GM20431 (cell line): Measurements from ENCODE around the gene KIFC1.
"Not testable (repeated sequence)": the region's sequence is repeated elsewhere in the genome, so short reads cannot be mapped to it uniquely, and the experiment has no call there.

Experiments
- in situ Hi-C: fragments of 300-500 bp; cut with MseI, MboI; formaldehyde crosslinking; loops from one replicate; pipeline ENCODE4 v1.15.0; 2020; ENCODE audit warnings: low sequenced_read_pairs; ENCODE audit not compliant: unreplicated experiment

The KIFC1 gene

DNA sequence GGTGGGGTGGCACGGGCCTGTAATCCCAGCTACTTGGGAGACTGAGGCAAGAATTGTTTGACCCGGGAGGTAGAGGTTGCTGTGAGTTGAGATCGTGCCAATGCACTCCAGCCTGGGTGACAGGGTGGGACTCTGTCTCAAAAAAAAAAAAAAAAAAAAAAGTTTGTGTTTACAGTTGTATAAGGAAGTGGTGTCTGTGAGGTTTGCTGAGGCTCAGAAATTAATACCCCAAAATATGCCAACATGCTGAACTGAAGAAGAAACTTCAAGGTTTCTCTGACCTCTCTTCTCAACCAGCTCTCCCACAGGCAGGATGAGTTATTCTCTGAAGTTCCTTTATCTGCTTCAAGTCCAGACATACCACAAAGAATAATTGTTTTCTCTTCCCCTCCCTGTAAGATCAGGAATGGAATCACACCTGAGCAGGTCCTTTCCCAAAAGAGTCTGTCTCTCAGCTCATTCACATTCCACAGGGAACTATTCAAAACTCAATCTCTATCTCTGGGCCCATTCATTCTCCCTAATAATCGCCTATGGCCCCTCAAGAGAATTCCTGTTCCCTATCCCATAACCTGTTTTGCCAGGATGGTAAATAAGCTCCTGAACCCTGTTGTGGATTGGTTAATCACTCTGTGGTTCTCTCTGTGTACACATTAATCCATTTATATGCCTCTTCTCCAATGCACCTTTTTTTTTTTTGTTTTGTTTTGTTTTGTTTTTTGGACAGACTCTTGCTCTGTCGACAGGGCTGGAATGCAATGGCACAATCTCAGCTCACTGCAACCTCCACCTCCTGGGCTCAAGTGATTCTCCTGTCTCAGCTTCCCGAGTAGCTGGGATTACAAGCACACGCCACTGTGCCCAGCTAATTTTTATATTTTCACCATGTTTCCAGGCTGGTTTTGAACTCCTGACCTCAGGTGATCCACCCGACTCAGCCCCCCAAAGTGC lies 17.4 kb upstream of the KIFC1 start:
- in situ Hi-C loops: no loop called here

DNA sequence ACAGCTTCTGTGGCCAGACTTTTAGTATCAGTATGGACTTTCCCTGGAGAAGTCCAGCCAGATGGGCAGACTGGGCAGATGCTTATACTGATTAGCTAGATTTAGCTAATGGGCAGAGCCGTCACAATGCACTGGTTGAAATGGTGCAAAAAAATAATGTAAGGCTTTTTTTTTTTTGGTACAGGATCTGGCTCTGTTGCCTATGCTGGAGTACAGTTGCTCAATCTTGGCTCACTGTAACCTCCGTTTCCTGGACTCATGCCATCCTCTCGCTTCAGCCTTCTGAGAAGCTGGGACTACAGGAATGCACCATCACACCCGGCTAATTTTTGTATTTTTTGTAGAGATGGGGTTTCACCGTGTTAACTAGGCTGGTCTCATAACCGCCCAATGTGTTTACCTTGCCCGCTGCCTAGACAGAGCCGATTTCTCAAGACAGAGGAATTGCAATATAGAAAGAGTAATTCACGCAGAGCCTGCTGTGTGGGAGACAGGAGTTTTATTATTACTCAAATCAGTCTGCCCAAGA lies 16.4 kb upstream of the KIFC1 start:
- in situ Hi-C loops: no loop called here

DNA sequence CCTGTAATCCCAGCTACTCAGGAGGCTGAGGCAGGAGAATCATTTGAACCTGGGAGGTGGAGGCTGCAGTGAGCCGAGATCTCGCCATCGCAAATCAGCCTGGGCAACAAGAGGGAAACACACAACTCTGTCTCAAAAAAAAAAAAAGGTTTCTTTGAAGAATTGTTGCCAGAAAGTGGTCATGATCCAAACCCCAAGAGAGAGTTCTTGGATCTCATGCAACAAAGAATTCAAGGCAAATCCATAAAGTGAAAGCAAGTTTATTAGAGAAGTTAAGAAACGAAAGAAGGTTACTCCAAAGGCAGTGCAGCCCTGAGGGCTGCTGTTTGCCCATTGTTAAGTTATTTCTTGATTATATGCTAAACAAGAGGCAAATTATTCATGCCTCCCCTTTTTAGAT lies 14.5 kb upstream of the KIFC1 start:
- in situ Hi-C loops: no loop called here

DNA sequence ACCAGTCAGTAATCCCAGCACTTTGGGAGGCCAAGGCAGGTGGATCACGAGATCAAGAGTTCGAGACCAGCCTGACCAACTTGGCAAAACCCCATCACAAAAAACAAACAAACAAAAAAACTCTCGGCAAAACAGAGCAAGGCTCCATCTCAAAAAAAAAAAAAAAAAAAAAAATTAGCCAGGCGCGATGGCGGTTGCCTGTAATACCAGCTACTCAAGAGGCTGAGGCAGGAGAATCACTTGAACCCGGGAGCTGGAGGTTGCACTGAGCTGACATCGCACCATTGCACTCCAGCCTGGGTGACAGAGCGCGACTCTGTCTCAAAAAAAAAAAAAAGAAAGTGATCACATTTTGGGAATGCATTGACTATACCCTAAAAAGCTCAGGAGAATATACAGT lies 12.4 kb upstream of the KIFC1 start:
- in situ Hi-C loops: not testable (repeated sequence)

DNA sequence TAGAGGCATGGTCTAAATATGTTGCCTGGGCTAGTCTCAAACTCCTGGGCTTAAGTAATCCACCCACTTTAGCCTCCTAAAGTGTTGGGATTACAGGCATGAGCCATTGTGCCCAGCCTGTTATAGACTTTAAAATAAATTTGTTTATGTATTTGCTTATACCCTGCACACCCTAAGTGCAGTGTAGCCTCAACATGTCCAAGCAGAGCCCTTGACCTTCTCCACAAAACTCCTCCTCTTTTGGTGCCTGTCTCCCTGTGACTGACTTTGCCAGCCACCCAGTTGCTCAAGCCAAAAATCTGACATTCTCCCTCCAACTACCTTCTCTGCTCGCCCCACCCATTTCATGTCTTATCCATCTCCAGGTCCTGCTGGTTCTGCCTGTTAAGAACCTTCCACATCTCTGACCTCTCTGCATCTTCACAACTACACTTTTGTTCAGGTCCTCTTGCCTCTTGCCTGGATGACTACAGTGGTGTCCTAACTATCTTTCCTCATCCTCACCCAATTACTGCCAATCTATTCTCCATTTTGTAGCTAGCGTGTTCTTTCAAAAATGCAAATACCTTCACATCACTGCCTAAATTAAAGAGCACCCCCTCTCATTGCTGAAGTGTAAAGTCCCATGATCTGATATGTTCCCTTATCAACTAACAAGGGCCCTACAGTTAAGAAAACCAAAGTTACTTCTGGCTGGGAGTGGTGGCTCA lies 11.2 kb upstream of the KIFC1 start:
- in situ Hi-C loops: no loop called here

DNA sequence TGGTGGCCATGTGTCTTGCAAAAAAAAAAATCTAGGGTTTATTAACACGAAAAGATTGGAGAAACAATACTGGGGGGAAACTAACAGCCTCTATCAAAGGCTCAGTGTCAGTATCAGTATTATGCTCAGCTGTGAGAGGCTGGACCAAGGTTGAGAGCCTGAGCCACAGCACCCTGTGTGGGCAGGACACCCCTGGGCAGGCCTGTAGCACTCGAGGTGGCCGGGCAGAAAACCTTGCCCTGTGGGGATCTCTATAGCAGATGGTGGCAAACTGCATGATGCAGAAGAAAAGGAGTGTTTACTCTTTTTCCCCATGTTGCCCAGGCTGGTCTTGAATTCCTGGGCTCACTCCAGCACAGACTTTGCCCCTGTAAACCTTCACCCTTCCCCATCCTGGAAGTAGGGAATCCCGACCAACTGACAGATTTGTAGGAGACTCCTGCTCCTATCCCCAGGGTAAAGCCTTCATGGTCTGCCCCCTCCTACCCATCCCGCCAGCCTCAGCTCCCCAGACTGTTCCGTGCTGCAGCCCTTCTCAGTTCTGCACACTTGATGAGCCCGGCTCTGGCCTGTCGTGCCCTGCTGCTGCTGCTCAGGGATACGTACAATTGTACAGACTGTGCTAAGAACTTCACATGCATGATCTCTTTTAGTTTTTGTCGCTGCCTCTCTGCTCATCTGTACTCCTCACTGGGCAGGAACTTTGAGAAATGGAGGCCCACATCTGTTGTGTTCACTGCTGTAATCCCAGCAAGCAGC lies 8.0 kb upstream of the KIFC1 start:
- in situ Hi-C loops: no loop called here

DNA sequence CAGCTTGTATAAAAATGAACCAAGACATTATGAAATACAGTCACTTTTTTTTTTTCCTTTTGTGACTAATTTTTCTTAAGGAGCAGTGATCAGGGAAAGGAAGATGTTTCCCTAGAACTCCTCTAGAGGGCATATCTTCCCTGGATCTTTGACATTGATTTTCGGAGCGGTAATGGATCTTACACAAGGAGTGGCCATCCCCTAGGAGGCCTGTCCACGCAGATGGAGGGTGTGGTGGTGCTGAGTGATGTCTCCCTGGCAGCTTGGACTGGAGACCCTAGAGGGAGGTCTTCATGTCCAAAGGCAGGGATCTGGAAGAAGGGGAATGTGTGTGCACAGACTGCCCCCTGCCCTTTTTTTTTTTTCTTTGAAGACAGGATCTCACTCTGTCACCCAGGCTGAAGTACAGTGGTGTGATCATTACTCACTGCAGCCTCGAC lies 7.0 kb upstream of the KIFC1 start:
- in situ Hi-C loops: no loop called here

DNA sequence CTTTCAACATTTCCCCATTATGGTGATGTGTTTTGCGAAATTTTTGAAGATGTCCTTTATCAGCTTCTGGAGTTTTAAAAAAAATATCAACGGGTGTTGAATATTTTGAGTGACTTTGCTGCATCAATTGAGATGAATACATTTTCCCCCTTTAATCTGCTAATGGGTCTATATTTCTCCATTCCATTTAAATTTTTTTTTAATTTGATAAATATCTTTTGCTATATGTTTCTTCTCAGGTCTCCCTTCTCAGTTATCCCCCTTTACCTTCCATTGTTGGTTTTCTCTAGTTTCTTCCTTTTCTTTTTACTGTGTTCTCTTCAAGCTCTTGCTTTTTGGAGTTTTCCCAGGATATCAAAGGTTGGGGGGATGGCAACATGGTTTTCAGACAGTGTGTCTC lies 1.4 kb upstream of the KIFC1 start:
- in situ Hi-C loops: no loop called here

DNA sequence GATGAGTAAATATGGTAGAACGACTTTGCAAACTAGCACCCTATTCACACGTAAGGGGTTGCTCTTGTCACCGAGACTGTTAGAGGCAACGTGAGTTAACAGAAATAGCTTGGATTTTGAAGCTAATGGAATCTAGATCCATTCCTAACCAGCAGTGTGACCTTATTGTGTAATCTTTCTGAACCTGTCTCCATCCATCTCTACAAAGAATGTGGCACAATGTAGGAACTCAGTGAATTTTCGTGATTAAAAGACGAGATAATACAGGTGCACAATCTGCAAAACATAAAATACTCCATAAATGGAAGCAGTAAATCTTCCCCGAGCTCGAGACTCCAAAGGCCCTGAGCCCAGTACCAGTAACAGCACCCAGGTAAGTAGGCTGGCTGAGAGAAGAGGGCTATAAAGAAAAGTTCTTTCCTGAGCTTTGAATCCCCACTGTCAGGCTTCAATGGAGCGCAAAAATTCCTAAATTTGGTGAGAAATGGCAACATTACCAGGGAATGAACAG lies 801 bp upstream of the KIFC1 start:
- in situ Hi-C loops: no loop called here

DNA sequence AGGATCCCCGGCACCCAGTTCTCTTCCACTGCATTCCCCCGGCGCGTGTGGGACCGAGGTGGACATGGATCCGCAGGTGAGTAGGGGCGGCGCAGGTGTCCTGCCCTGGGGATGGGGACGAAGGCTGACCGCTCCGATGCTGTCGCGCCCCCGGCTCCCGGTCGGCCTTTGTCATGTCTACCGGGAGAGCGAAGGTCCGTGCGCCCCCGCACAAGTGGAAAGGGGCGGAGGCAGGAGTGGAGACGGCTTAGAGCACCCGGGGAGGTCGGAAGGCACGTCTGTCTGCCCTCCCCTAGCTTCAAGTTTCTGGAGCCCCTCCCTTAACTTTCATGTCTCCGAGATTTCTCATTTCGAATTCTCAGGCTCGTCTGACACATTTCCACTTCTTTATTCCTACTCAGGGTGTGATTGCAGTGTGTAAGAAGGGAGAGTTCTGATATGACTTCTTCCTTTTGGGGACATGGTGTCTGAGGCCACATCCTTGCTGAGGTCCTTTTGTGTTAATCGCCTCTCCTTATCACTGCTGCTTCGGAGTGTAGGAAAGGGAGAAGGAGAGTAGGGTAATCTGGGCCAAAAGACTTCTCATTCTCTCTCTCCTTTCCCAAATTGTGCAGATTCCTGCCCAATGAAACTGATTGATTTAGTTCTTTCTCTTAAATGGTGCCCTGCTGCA lies 435 bp downstream of the KIFC1 start:
- in situ Hi-C loops: no loop called here

DNA sequence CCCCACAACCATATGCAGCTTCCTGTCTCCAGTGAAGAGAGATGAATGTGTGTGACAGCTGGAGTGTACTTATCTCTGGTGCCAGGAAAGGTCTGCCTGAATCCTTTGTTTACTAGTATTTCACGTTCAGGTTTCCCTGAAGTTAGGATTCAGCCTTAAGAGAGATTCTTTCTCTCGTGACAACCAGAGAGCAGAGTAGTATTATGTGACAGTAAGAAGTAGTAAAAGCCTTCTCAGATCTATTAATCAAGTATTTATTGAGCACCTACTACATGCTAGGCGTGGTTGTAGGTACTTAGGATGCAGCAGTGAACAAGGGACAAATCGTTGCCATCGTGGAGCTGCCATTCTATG lies 949 bp downstream of the KIFC1 start:
- in situ Hi-C loops: no loop called here

DNA sequence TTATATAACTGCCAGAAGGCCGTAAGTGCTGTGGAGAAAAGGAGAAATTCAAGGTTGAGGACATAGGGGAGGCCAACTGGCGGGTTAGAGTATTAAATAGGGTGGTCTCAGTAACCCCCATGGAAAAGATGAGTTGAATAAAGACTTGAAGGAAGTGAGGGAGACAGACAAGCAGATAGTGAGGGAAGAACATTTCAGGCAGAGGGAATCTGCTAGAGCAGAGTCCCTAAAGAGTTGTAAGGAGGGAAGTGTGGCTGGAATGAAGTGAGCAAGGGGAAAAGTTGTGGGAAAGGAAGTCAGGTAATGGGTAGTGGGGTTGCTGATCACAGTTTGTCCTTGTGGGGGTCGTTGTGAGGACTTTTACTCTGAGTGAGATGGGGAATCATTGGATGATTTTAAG lies 1.4 kb downstream of the KIFC1 start:
- in situ Hi-C loops: no loop called here

DNA sequence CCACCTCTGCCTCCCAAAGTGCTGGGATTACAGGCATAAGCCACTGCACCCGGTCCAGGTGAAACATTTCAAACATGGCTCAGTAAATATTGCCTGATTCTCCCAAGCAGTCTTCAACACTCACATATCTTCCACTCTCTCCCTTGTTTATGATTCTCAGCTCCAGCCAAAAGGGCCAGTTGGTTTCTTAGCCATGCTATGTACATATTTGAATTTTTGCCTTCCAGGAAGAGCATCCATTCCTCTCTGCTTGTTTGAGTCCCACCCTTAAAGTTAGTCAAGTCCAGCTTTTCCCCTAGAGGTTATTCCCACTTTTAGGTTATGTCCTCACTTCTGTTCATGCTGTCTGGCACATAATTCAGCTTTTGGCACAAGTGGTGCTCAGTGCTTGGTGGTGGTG lies 5.9 kb downstream of the KIFC1 start:
- in situ Hi-C loops: no loop called here

DNA sequence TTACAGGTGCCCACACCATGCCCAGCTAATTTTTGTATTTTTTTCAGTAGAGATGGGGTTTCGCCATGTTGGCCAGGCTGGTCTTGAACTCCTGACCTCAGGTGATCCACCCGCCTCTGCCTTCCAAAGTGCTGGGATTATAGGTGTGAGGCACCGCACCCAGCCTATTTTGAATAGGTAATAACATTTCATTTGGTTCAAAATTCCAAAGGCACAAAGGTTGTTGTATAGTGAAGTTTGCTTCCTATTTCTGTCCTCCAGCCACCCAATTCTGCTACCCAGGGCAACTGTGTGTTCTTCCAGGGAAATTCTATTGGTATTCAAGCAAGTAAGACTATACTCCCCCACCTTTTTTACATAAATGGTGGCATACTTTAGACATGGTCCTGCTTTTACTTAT lies 7.0 kb downstream of the KIFC1 start:
- in situ Hi-C loops: not testable (repeated sequence)

DNA sequence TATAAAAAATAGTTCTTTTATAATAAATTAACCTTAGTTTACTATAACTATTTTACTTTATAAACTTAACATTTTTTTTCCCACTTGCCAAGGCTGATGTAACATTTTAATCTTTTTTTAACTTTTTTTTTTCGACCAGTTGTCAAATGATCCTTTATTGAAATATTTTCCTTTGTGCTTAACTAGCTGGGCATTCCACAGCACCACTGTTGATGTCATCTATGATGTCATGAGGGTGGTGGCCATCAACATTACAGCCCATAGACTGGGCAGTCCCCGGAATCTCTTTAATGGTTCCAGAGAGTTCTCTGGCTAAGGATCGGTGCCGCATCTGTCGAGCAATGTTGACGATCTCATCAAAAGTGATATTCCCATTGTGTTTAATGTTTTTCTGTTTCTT lies 8.3 kb downstream of the KIFC1 start:
- in situ Hi-C loops: not testable (repeated sequence)

DNA sequence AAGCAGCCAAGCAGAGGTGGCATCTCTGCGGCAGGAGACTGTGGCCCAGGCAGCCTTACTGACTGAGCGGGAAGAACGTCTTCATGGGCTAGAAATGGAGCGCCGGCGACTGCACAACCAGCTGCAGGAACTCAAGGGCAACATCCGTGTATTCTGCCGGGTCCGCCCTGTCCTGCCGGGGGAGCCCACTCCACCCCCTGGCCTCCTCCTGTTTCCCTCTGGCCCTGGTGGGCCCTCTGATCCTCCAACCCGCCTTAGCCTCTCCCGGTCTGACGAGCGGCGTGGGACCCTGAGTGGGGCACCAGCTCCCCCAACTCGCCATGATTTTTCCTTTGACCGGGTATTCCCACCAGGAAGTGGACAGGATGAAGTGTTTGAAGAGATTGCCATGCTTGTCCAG lies 13.3 kb downstream of the KIFC1 start:
- in situ Hi-C loops: no loop called here

DNA sequence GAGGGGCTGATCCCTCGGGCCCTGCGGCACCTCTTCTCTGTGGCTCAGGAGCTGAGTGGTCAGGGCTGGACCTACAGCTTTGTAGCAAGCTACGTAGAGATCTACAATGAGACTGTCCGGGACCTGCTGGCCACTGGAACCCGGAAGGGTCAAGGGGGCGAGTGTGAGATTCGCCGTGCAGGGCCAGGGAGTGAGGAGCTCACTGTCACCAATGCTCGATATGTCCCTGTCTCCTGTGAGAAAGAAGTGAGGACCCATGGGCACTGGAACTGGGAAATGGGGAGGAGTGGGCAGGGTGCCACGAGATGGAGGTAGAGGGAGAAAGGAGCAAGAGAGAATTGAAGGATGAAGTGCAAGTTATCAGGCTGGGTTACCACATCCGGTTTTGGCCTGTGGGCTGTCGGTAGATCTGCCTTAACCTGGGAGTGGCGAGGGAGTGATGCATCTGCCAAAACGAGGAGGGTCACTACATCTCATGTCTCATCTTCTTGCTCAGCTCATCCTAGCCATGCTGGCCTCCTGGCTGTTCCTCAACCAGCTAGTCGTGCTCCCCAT lies 13.8 kb downstream of the KIFC1 start:
- in situ Hi-C loops: no loop called here

DNA sequence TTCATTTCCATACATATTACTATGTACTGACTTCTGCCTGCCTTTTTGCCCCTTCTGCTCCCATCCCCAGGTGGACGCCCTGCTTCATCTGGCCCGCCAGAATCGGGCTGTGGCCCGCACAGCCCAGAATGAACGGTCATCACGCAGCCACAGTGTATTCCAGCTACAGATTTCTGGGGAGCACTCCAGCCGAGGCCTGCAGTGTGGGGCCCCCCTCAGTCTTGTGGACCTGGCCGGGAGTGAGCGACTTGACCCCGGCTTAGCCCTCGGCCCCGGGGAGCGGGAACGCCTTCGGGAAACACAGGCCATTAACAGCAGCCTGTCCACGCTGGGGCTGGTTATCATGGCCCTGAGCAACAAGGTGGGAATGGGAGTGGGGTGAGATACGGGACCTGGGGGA lies 14.5 kb downstream of the KIFC1 start:
- in situ Hi-C loops: no loop called here

DNA sequence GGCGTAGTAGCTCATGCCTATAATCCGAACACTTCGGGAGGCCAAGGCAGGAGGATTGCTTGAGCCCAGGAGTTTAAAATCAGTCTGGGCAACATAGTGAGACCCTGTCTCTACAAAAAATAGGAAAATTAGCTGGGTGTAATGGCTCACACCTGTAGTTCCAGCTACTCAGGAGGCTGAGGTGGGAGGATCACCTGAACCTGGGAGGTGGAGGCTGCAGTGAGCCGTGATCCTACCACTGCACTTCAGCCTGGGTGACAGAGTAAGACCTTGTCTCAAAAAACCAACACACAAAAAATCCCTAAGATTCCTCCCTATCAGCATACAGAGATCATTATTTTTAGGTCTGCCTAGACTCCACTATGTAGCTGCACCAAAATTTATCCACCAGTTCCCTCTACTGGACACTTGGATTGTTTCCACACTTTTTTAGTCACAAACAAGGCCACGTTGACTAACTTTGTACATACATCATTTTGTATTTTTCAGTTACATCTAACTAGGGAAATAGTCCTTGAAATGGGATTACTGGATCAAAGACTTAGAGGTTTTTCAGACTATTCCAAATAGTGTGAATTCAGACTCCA lies 15.6 kb downstream of the KIFC1 start:
- in situ Hi-C loops: no loop called here
